T47D (cell line): ENCODE data around the gene PRM2.

Source experiments
- DNase-seq, 2 experiments: peaks; one replicate each; pipeline versions ENCODE4 v3.0.0 to v3.0.0-alpha.2; 2011 to 2012; ENCODE audit warnings: low read depth in 1 of 2, low spot score in 1 of 2
- JUND ChIP-seq: IDR thresholded peaks from 2 replicates; pipeline ENCODE4 v1.6.1; 2012; ENCODE audit warnings: low read depth
- in situ Hi-C: cut with HindIII; loops from 2 replicates; pipeline ENCODE4 v1.10.0; 2016; ENCODE audit warnings: low sequenced_read_pairs, low pct_unique_long_range_greater_than_20kb

The PRM2 gene

DNA sequence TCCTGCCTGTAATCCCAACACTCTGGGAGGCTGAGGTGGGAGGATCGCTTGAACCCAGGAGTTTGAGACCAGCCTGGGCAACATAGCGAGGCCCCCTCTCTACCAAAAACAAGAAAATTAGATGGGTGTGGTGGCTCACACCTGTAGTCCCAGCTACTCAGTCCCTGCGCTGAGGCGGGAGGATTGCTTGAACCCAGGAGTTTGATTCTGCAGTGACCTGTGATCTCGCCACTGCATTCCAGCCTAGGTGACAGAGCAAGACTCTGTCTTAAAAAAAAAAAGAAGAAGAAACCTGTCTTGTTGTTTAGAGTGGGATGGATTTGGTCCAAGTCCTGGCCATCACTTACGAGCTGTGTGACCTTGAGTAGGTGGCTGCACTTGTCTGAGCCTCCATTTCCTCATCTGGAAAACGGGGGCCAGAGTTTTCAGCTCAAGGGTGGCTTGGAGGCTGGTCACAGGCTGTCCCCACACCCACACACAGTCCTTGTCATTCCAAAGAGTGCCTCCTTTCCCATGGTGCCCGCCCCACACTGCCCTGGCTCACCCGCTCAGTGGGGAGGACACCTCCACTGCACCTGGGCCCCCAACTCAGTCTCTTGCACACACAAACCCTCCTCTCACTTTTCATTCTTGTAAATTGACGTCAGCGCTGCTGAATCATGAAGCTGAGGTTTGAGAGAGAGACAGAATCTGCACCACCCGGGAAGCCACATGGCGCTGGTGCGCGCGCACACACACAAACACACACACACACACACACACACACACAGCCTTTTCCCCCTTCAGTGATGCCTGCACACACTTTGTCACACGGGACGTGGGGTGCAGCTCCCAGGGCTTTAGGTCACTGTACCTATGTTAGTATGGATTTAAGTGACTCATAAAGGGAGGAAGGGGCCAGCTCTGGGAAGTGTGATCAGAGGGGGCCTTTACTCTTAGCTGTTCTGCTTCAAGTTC lies 24.5 kb downstream of the PRM2 start:
- TF ChIP-seq JUND: no peak
- in situ Hi-C loops: no loop called here
- DNase-seq: no peak

DNA sequence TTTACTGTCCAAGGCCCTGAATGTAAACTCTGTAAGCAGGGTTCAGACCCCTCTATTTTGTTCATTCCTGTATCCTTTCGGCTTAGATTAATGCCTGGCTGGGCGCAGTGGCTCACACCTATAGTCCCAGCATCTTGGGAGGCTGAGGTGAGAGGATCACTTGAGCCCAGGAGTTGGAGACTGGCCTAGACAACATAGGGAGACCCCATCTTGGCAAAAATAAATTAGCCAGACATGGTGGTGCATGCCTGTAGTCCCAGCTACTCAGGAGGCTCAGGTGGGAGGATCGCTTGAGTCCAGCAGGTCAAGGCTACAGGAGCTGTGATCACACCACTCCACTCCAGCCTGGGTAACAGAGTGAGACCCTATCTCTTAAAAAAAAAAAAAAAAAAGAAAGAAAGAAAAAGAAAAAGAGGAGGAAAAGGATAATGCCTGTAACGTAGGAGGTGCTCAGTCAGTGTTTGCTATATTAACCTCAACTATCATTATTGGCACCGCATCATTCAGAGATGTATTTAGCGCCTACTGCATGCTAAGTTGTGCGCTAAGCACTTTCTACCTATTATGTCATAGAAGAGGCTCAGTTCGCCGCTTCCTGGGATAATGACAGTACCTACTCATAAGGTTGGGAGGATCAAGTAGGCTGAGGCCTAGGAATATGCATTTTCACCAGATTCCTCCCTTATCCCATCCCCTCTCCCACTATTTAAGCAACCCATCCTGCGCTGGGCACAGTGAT lies 25.3 kb downstream of the PRM2 start:
- DNase-seq: no peak
- in situ Hi-C loops: no loop called here
- no peak for TF ChIP-seq JUND

DNA sequence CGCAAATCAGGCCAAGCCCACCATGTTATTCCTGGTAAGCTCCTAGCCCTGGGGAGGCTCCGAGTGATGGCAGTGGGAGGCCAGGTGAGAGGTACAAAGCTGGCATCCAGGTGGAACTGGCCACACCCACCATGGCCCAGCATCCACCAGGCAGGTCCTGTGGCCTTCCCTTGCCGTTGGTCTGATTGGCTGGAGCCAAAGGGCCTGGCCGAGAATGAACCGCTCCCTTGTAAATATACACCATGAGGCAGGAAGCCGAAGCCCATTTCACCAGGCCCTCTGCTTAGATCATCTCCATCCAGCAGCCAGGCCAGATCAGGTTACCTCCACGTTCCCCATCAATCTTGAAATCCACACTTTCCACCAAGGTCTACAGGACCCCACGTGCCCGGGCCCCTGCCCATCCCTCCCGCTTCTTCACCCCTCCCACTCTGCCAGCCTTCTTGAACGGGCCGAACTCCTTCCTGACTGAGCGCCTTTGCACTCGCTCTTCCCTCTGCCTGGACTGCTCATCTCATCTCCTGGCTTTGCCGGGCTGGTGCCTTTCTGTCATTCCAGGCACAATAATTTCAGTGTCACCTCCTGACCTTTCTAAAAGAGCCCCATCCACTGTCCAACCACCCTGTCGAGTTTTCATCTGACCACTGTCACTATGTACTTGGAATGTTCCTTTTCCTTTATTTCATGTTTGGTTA lies 26.0 kb downstream of the PRM2 start:
- no peak for DNase-seq
- no peak for TF ChIP-seq JUND
- in situ Hi-C loops: no loop called here

DNA sequence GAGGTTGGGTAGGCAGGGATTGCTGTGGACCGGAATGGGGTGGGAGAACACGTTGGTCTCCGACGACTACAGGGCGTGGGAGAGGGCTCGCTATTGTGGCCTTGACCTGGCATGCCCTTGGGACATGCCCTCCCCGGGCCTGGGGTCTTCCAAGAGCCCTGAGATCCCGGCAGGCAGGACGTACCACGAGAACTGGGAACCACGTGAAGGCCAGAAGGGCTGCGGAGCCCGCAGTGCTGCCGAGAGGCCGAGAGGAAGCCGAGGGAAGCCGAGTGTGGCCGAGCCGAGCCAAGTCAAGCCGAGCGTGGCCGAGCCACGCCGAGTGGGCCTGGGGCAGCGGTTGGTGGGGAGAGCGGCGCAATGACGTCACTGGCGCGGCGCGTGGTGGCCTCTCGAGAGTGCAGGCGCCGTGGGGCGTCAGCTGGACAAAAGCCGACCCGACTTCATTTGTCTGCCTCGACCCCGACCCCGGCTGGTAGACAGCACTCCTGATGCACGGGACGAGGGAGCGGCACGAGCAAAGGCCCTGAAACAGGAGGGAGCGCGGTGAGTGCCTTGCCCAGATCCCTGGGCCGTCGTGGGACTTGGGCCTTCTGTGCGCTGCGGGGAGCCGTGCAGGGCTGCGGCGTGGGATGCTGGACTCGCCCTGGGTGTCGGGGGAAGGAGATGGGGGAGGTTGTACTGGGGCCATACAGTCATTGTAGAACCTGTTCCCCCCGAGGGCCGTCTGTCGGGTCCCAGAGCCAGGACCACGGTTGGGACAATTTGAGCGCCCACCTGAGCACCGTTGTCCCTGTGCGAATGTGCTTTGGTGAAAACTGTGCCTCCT lies 26.8 kb downstream of the PRM2 start:
- in situ Hi-C loops: no loop called here
- no peak for TF ChIP-seq JUND

GRCh38 chr16:11248133-11248532 lies 28.1 kb downstream of the PRM2 start:
- no peak for DNase-seq
- in situ Hi-C loops: no loop called here
- TF ChIP-seq JUND: no peak

More for the DNA sequence above, 26.8 kb downstream of the PRM2 start:
- DNase-seq: no peak

DNA sequence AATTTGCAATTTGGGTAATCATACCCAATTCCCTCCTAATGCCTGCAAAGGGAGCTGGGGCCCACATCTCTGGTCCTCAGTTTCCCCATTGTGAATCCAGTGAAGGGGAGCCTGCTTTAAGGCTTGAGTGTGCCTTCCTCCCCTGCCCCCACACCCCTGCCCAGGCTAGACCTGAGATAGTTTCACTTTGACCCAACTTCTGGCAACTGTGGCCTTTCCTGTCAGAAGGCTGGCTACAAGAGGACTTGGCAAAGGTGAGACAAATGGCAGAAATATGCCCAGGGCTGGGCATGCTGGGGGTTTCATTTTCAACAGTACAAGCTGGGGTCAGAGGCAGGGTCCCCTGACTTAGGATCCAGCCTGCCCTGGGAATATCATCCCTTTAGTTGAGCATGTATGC lies 30.3 kb downstream of the PRM2 start:
- DNase-seq: no peak
- in situ Hi-C loops: no loop called here
- no peak for TF ChIP-seq JUND

DNA sequence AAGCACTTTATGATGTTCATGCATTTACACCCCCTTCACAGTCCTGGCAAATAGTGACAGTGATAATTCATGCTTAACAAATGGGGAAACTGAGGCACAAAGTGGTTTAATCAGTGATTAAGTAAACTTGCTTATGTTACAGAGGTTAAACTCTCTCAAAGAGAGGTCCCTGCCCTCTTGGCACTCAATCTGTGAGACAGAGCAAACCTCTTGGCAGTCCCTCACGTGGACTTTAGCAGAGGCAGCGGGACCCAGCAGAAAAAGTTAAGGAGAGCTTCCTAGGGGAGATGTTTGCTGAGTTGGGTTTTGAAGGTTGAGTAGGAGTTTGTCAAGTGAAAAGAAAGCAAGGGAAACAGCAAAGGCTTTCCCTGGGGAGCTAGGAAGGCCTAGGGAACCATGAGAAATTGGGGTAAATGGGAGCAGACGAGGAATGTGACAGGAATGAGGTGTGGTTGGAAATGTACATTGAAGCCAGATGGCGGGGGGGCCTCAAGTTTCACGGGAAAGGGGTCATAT lies 31.0 kb downstream of the PRM2 start:
- no peak for TF ChIP-seq JUND
- no peak for DNase-seq
- in situ Hi-C loops: no loop called here

GRCh38 chr16:11242658-11243057 lies 33.6 kb downstream of the PRM2 start:
- TF ChIP-seq JUND: no peak
- DNase-seq: no peak
- in situ Hi-C loops: no loop called here

DNA sequence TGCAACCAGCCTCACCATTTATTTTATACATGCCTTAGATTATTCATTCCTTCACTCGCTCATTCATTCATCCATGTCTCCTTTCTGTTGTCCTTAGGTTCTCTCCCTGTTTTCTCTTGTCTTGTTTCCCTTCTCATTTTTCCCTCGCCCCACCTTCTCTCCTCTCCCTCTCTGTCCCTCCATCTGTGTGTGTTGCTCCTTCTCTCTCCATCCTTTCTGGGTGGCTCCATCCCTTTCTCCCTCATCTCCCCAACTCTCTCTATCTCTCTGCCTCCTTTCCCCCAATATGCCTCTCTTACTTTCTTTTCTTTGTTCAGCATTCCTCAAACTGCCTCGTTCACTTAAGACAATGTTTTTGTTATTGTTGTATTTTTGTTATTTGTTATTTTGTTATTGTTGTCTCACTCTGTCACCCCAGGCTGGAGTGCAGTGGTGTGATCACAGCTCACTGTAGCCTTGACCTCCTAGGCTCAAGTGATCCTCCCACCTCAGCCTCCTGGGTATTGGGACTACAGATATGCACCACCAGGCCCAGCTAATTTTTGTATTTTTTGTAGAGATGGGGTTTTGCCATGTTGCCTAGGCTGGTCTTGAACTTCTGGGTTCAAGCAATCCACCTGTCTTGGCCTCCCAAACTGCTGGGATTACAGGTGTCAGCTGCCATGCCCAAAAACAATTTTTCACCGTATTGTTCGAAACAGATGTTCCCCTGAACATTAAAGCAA lies 34.6 kb downstream of the PRM2 start:
- DNase-seq: no peak
- TF ChIP-seq JUND: no peak
- in situ Hi-C loops: no loop called here

- in situ Hi-C loops: no loop called here
- DNase-seq: no peak
- no peak for TF ChIP-seq JUND
These were observed 35.4 kb downstream of the PRM2 start for GRCh38 chr16:11240636-11241473.
